ENCODE data around the gene IFT22.

GRCh38 chr7:101347477-101347876 lies 25.9 kb upstream of the IFT22 start:
- TF ChIP-seq SUZ12 (IDR thresholded peaks at IDR 0.05; ENCODE audit: extremely low read depth, insufficient read depth, insufficient read length): no peak
- no peak for TF ChIP-seq YY1 (IDR thresholded peaks at IDR 0.05; ENCODE audit: insufficient read depth, insufficient read length)
- TF ChIP-seq ZNF274 (IDR thresholded peaks at IDR 0.05; ENCODE audit: low read depth, low read length): no peak
